ENCODE results near the gene FNDC7. TPM values are rescaled to one million over a fixed set of nuclear protein-coding genes. Genes with fewer than 3 reads are reported as not detected.

The FNDC7 gene
- polyA plus RNA-seq (2013): 0.05 and 0.10 TPM in 2 replicates

GRCh38 chr1:108712606-108713150 lies at the start of gene FNDC7:
Gene FNDC7 (plus strand): TSS chr1:108712908. CDS start chr1:108712934, 26 bp downstream.
- H3K9ac ChIP-seq (ENCODE audit: low read length): no peak within 1 kb of the TSS
- H2AK5ac ChIP-seq (ENCODE audit: low read length): no peak within 1 kb of the TSS
- no peaks in the 10 kb centered on the region for H3K79me1 ChIP-seq (ENCODE audit: low read length)
- no peak within 1 kb of the TSS for H3K23ac ChIP-seq (ENCODE audit: low read length)
- DNase-seq: no peak
- no peak within 1 kb of the TSS for H3K18ac ChIP-seq (ENCODE audit: low read length)
- no peak within 1 kb of the TSS for H3K4me2 ChIP-seq (ENCODE audit: low read length)
- no peaks in the 10 kb centered on the region for H3K27me3 ChIP-seq (ENCODE audit: insufficient read depth, low read length)
- no peak within 1 kb of the TSS for H3K4ac ChIP-seq (ENCODE audit: low read depth, low read length)
- H2AFZ ChIP-seq (ENCODE audit: insufficient read depth, low read length, poor library complexity): no peak within 1 kb of the TSS
- H3K4me1 ChIP-seq (ENCODE audit: control insufficient read depth in 1 of 2, insufficient read depth in 2 of 2, low read length in 2 of 2): no peaks in the 10 kb centered on the region
- WGBS (ENCODE audit: extremely low coverage, insufficient coverage, insufficient read length): no CpG with 5 or more reads among the region's 9 CpGs
- H4K8ac ChIP-seq (ENCODE audit: low read depth, low read length): no peak within 1 kb of the TSS
- H4K12ac ChIP-seq (ENCODE audit: low read depth, low read length): no peak within 1 kb of the TSS
- no peak within 1 kb of the TSS for H2BK5ac ChIP-seq (ENCODE audit: low read depth, low read length, poor library complexity)
- no peaks in the 10 kb centered on the region for H3K79me2 ChIP-seq (ENCODE audit: control insufficient read depth, insufficient read depth, low read length, poor library complexity)
- no peak within 1 kb of the TSS for H3K27ac ChIP-seq (ENCODE audit: low read depth, low read length)
- H2BK120ac ChIP-seq (ENCODE audit: insufficient read depth, low read length, poor library complexity): no peak within 1 kb of the TSS
- no peak within 1 kb of the TSS for H2BK12ac ChIP-seq (ENCODE audit: low read length)
- no peaks in the 10 kb centered on the region for H3K36me3 ChIP-seq (ENCODE audit: control insufficient read depth in 1 of 2, insufficient read depth in 2 of 2, low read length in 2 of 2)
- no peak within 1 kb of the TSS for H3K4me3 ChIP-seq (ENCODE audit: low read depth, low read length)
- H3K9me3 ChIP-seq (ENCODE audit: insufficient read depth, low read depth, low read length): no peaks in the 10 kb centered on the region
- H3K14ac ChIP-seq (ENCODE audit: low read length): no peak within 1 kb of the TSS
- no peak within 1 kb of the TSS for H4K91ac ChIP-seq (ENCODE audit: low read depth, low read length)

GRCh38 chr1:108663074-108663473 lies 49.6 kb upstream of the FNDC7 start:
- Histone ChIP-seq H3K27ac (ENCODE audit: low read depth, low read length) (no peak overlapping the region), H3K79me2 (ENCODE audit: control insufficient read depth, insufficient read depth, low read length, poor library complexity) (peaks cover 5% of the 10 kb centered on the region), H2AK5ac (ENCODE audit: low read length) (no peak overlapping the region), H4K12ac (ENCODE audit: low read depth, low read length) (no peak overlapping the region), H3K27me3 (ENCODE audit: insufficient read depth, low read length) (no peaks in the 10 kb centered on the region), H3K9ac (ENCODE audit: low read length) (no peak overlapping the region), H3K18ac (ENCODE audit: low read length) (no peak overlapping the region), H4K91ac (ENCODE audit: low read depth, low read length) (no peak overlapping the region), H3K79me1 (ENCODE audit: low read length) (peaks cover 7% of the 10 kb centered on the region), H2BK120ac (ENCODE audit: insufficient read depth, low read length, poor library complexity) (no peak overlapping the region), H3K23ac (ENCODE audit: low read length) (no peak overlapping the region), H3K4me2 (ENCODE audit: low read length) (no peak overlapping the region), H3K4me1 (ENCODE audit: control insufficient read depth in 1 of 2, insufficient read depth in 2 of 2, low read length in 2 of 2) (peaks cover 5% of the 10 kb centered on the region in 2 experiments), H2BK5ac (ENCODE audit: low read depth, low read length, poor library complexity) (no peak overlapping the region), H3K4me3 (ENCODE audit: low read depth, low read length) (no peak overlapping the region), H3K36me3 (ENCODE audit: control insufficient read depth in 1 of 2, insufficient read depth in 2 of 2, low read length in 2 of 2) (no peaks in the 10 kb centered on the region), H2AFZ (ENCODE audit: insufficient read depth, low read length, poor library complexity) (no peak overlapping the region), H3K9me3 (ENCODE audit: insufficient read depth, low read depth, low read length) (no peaks in the 10 kb centered on the region), H3K14ac (ENCODE audit: low read length) (no peak overlapping the region), H4K8ac (ENCODE audit: low read depth, low read length) (no peak overlapping the region), H2BK12ac (ENCODE audit: low read length) (no peak overlapping the region), H3K4ac (ENCODE audit: low read depth, low read length) (no peak overlapping the region)
- no CpG with 5 or more reads among the region's 2 CpGs for WGBS (ENCODE audit: extremely low coverage, insufficient coverage, insufficient read length)
- DNase-seq: no peak

GRCh38 chr1:108664481-108664880 lies 48.2 kb upstream of the FNDC7 start:
- no peak overlapping the region for H2AFZ ChIP-seq (ENCODE audit: insufficient read depth, low read length, poor library complexity)
- no peak overlapping the region for H2BK120ac ChIP-seq (ENCODE audit: insufficient read depth, low read length, poor library complexity)
- H3K14ac ChIP-seq (ENCODE audit: low read length): no peak overlapping the region
- H3K27ac ChIP-seq (ENCODE audit: low read depth, low read length): no peak overlapping the region
- no peaks in the 10 kb centered on the region for H3K36me3 ChIP-seq (ENCODE audit: control insufficient read depth in 1 of 2, insufficient read depth in 2 of 2, low read length in 2 of 2)
- no peak overlapping the region for H4K91ac ChIP-seq (ENCODE audit: low read depth, low read length)
- DNase-seq: no peak
- peaks cover 5% of the 10 kb centered on the region in 2 experiments for H3K4me1 ChIP-seq (ENCODE audit: control insufficient read depth in 1 of 2, insufficient read depth in 2 of 2, low read length in 2 of 2)
- no peak overlapping the region for H3K23ac ChIP-seq (ENCODE audit: low read length)
- H2BK12ac ChIP-seq (ENCODE audit: low read length): no peak overlapping the region
- H3K9me3 ChIP-seq (ENCODE audit: insufficient read depth, low read depth, low read length): no peaks in the 10 kb centered on the region
- H3K79me2 ChIP-seq (ENCODE audit: control insufficient read depth, insufficient read depth, low read length, poor library complexity): peaks cover 5% of the 10 kb centered on the region
- WGBS (ENCODE audit: extremely low coverage, insufficient coverage, insufficient read length): no CpG with 5 or more reads among the region's 6 CpGs
- peaks cover 7% of the 10 kb centered on the region for H3K79me1 ChIP-seq (ENCODE audit: low read length)
- H3K4me3 ChIP-seq (ENCODE audit: low read depth, low read length): no peak overlapping the region
- H4K8ac ChIP-seq (ENCODE audit: low read depth, low read length): no peak overlapping the region
- no peak overlapping the region for H3K4ac ChIP-seq (ENCODE audit: low read depth, low read length)
- no peak overlapping the region for H3K9ac ChIP-seq (ENCODE audit: low read length)
- H2BK5ac ChIP-seq (ENCODE audit: low read depth, low read length, poor library complexity): no peak overlapping the region
- H3K4me2 ChIP-seq (ENCODE audit: low read length): no peak overlapping the region
- H3K27me3 ChIP-seq (ENCODE audit: insufficient read depth, low read length): no peaks in the 10 kb centered on the region
- H2AK5ac ChIP-seq (ENCODE audit: low read length): no peak overlapping the region
- H3K18ac ChIP-seq (ENCODE audit: low read length): no peak overlapping the region
- H4K12ac ChIP-seq (ENCODE audit: low read depth, low read length): no peak overlapping the region

- no peak for DNase-seq
- H3K9me3 ChIP-seq (ENCODE audit: insufficient read depth, low read depth, low read length): no peaks in the 10 kb centered on the region
- no peak overlapping the region for H2BK120ac ChIP-seq (ENCODE audit: insufficient read depth, low read length, poor library complexity)
- H3K27me3 ChIP-seq (ENCODE audit: insufficient read depth, low read length): no peaks in the 10 kb centered on the region
- WGBS (ENCODE audit: extremely low coverage, insufficient coverage, insufficient read length): no CpG with 5 or more reads among the region's 2 CpGs
- H3K18ac ChIP-seq (ENCODE audit: low read length): no peak overlapping the region
- no peak overlapping the region for H3K23ac ChIP-seq (ENCODE audit: low read length)
- H3K36me3 ChIP-seq (ENCODE audit: control insufficient read depth in 1 of 2, insufficient read depth in 2 of 2, low read length in 2 of 2): no peaks in the 10 kb centered on the region
- no peak overlapping the region for H3K27ac ChIP-seq (ENCODE audit: low read depth, low read length)
- no peak overlapping the region for H3K4ac ChIP-seq (ENCODE audit: low read depth, low read length)
- H2AFZ ChIP-seq (ENCODE audit: insufficient read depth, low read length, poor library complexity): no peak overlapping the region
- H3K4me3 ChIP-seq (ENCODE audit: low read depth, low read length): no peak overlapping the region
- no peak overlapping the region for H3K9ac ChIP-seq (ENCODE audit: low read length)
- H4K91ac ChIP-seq (ENCODE audit: low read depth, low read length): no peak overlapping the region
- peaks cover 7% of the 10 kb centered on the region for H3K79me1 ChIP-seq (ENCODE audit: low read length)
- peaks cover 5% of the 10 kb centered on the region in 2 experiments for H3K4me1 ChIP-seq (ENCODE audit: control insufficient read depth in 1 of 2, insufficient read depth in 2 of 2, low read length in 2 of 2)
- H4K8ac ChIP-seq (ENCODE audit: low read depth, low read length): no peak overlapping the region
- no peak overlapping the region for H4K12ac ChIP-seq (ENCODE audit: low read depth, low read length)
- H3K79me2 ChIP-seq (ENCODE audit: control insufficient read depth, insufficient read depth, low read length, poor library complexity): peaks cover 5% of the 10 kb centered on the region
- H3K4me2 ChIP-seq (ENCODE audit: low read length): no peak overlapping the region
- no peak overlapping the region for H2BK5ac ChIP-seq (ENCODE audit: low read depth, low read length, poor library complexity)
- no peak overlapping the region for H2BK12ac ChIP-seq (ENCODE audit: low read length)
- H3K14ac ChIP-seq (ENCODE audit: low read length): no peak overlapping the region
- no peak overlapping the region for H2AK5ac ChIP-seq (ENCODE audit: low read length)
Measured at GRCh38 chr1:108665067-108665466, 47.6 kb upstream of the FNDC7 start.
